KMS-11 (cell line): ENCODE measurements around the gene OR2T3.
A peak's percentile ranks its signal among the peaks of the same experiment; 100 is the strongest.
"Not testable (repeated sequence)": the region's sequence is repeated elsewhere in the genome, so short reads cannot be mapped to it uniquely, and the experiment has no call there.

Source experiments
- H2AFZ ChIP-seq: fragments of 200-600 bp; sonication (generic); 2 replicates; pipeline ENCODE4 v1.6.1; 2016; ENCODE audit warnings: antibody characterized with exemption, mixed run types, low read depth
- H3K27ac ChIP-seq: fragments of 200-600 bp; sonication (generic); 2 replicates; pipeline ENCODE4 v1.6.1; 2016; ENCODE audit warnings: mild to moderate bottlenecking, mixed run types
- H3K27me3 ChIP-seq: fragments of 200-600 bp; sonication (generic); 2 replicates; pipeline ENCODE4 v1.6.1; 2017; ENCODE audit warnings: mild to moderate bottlenecking, low read depth, mixed run types, moderate library complexity; ENCODE audit not compliant: insufficient read depth
- H3K36me3 ChIP-seq: fragments of 200-600 bp; sonication (generic); 2 replicates; pipeline ENCODE4 v1.6.1; 2017; ENCODE audit warnings: mild to moderate bottlenecking, mixed run types; ENCODE audit not compliant: insufficient read depth
- H3K4me1 ChIP-seq: fragments of 200-600 bp; sonication (generic); 2 replicates; pipeline ENCODE4 v1.6.1; 2016; ENCODE audit warnings: mild to moderate bottlenecking, low read depth, mixed run types; ENCODE audit not compliant: poor library complexity, severe bottlenecking
- H3K4me2 ChIP-seq: fragments of 200-600 bp; sonication (generic); 2 replicates; pipeline ENCODE4 v1.7.0; 2016; ENCODE audit warnings: mild to moderate bottlenecking, mixed run types
- H3K4me3 ChIP-seq: fragments of 200-600 bp; sonication (generic); IDR thresholded peaks from 2 replicates; pipeline ENCODE4 v1.6.1; 2017; ENCODE audit warnings: low read depth, low read length, mixed read lengths; ENCODE audit not compliant: insufficient read depth
- H3K79me2 ChIP-seq: fragments of 200-600 bp; sonication (generic); 2 replicates; pipeline ENCODE4 v1.6.1; 2016; ENCODE audit warnings: low read depth, mixed run types; ENCODE audit not compliant: insufficient read depth
- H3K9ac ChIP-seq: fragments of 200-600 bp; sonication (generic); 2 replicates; pipeline ENCODE4 v1.6.1; 2016; ENCODE audit warnings: mild to moderate bottlenecking, mixed run types
- H4K20me1 ChIP-seq: fragments of 200-600 bp; sonication (generic); 2 replicates; pipeline ENCODE4 v1.6.1; 2016; ENCODE audit warnings: mild to moderate bottlenecking, mixed run types; ENCODE audit not compliant: insufficient read depth

OR2T3 gene, protein sequence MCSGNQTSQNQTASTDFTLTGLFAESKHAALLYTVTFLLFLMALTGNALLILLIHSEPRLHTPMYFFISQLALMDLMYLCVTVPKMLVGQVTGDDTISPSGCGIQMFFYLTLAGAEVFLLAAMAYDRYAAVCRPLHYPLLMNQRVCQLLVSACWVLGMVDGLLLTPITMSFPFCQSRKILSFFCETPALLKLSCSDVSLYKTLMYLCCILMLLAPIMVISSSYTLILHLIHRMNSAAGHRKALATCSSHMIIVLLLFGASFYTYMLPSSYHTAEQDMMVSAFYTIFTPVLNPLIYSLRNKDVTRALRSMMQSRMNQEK

DNA sequence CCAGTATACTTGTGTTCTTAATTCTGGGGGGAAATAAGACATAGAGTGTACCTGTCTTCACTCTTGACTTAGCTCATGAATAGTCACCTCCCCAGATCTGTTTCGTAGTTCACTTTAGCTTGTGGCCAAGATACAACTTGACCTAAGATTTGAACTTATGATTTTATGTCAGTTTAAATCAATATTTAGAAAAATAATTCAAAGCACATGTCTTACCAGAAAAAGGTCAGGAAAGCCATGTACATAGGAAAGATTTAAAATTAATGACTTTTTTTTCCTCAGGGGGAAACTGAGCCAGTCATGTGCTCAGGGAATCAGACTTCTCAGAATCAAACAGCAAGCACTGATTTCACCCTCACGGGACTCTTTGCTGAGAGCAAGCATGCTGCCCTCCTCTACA, at the start of gene OR2T3:
TSS of gene OR2T3 (plus strand) at position 301 of the 400 bp plus-strand sequence. CDS start at position 301, 0 bp downstream.
- not testable (repeated sequence) for H3K9ac ChIP-seq, H3K27me3 ChIP-seq, H3K4me3 ChIP-seq, H3K4me2 ChIP-seq, H2AFZ ChIP-seq, H3K36me3 ChIP-seq, H3K4me1 ChIP-seq, H4K20me1 ChIP-seq, H3K79me2 ChIP-seq, H3K27ac ChIP-seq

DNA sequence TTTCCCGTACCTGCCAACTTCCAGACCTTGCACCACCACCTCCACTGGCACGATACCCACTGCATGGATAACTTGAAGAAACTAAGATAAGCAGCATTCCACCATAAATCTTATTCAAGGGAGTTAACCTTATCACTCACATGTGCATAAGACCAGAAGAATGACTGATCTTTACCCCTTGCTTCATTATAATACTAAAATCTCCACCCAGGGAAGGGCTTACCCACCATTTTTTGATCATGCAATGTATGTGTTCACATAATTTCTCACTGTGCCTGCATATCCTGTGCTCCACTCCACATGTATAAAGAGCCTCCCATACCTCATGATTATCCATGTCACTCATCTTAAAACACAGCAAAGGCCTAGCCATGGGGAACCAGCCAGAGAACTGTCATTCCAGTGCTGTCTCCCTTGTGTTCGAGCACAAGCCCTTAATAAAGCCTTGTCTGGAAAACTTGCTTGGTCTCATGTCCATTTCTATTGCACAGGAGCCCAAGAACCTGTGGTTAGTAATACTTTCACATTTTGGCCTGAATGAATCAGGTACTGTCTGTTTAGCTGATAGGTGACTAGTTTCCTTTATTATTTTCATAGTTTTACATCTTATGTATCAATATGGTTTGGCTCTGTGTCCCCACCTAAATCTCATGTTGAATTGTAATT, 45.5 kb upstream of the OR2T3 start:
- H3K4me3 ChIP-seq, H3K27ac ChIP-seq, H2AFZ ChIP-seq, H3K27me3 ChIP-seq, H4K20me1 ChIP-seq, H3K4me1 ChIP-seq, H3K9ac ChIP-seq, H3K36me3 ChIP-seq, H3K4me2 ChIP-seq, H3K79me2 ChIP-seq: not testable (repeated sequence)

DNA sequence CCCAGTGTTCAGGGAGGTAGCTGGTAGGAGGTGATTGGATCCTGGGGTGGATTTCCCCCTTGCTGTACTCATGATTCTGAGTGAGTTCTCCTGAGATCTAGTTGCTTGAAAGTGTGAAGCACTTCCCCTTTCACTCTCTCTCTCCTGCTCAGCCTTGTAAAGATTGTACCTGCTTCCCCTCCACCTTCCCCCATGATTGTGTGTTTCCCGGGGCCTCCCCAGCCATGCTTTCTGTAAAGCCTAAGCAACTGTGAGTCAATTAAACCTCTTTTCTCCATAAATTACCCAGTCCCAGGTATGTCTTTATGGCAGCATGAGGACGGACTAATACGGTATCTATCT, 45.0 kb upstream of the OR2T3 start:
- H3K4me1 ChIP-seq, H4K20me1 ChIP-seq, H3K4me2 ChIP-seq, H3K9ac ChIP-seq, H3K27me3 ChIP-seq, H3K4me3 ChIP-seq, H3K36me3 ChIP-seq, H2AFZ ChIP-seq, H3K27ac ChIP-seq, H3K79me2 ChIP-seq: not testable (repeated sequence)

DNA sequence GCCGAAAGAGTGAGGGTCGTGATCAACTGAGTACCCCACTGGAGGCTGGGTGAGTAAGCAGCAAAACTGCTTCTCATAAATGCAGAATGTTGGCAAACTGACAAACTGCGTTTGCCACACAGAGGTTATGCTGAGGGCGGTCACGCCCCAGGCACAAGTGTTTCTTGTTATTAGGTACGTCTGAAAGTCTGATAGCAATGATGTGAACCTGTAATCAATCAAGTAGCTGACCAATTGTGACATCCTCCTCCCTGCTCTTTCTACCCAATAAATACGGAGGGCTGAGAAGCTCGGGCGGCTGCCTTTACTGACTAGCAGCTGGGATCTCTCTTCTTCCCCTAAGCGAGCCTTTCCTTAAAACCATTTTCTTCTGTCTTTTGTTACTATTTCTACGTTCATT, 41.5 kb upstream of the OR2T3 start:
- H3K36me3 ChIP-seq, H3K27me3 ChIP-seq, H3K4me3 ChIP-seq, H4K20me1 ChIP-seq, H3K4me1 ChIP-seq, H3K9ac ChIP-seq, H3K79me2 ChIP-seq, H3K27ac ChIP-seq, H2AFZ ChIP-seq, H3K4me2 ChIP-seq: not testable (repeated sequence)

DNA sequence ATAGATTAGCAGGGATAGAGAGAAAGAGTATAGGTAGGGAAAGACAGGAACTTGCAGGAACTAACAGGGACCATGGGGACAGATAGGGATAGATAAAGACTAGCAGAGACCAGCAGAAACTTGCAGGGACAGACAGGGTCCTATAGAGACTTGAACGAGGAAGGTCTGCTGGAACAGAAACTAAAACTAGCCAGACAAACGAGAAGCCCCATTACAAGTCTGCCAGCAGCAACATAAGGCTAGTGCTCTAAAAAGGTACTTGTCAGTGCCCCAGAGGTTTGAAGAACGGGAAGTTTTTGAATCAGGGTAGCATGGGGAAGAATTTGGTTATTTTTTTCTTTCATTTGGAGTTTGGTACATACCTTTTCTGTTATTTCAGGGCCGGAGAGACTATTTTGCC, 41.0 kb upstream of the OR2T3 start:
- H3K27me3 ChIP-seq, H3K4me2 ChIP-seq, H3K36me3 ChIP-seq, H3K4me1 ChIP-seq, H3K4me3 ChIP-seq, H3K27ac ChIP-seq, H4K20me1 ChIP-seq, H3K9ac ChIP-seq, H3K79me2 ChIP-seq, H2AFZ ChIP-seq: not testable (repeated sequence)

DNA sequence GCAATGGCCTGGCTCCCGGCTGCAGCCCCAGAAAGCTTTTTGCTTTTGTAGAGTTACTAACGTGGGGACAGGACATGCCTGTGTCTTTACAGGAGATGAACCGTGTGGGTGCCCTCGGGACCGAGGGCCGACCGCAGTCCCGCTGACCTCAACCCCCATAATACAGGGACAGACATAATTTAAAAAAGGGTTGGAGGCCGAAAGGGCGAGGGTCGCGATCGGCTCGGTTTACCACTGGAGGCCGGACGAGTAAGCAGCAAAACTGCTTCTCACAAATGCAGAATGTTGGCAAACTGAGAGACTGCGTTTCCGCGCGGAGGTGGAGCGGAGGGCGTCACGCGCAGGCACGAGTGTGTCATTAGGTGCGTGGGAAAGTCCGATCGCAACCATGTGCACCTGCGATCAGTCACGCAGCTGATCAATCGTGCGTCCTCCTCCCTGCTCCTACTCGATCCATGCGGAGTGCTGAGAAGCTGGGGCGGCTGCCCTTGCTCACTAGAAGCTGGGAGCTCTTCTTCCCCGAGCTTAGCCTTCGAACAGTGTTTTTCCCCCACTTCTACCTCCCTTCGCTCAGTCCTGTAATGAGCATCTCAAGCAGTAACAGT, 39.2 kb upstream of the OR2T3 start:
- H3K79me2 ChIP-seq, H3K27ac ChIP-seq, H4K20me1 ChIP-seq, H3K27me3 ChIP-seq, H3K36me3 ChIP-seq, H3K9ac ChIP-seq, H2AFZ ChIP-seq, H3K4me2 ChIP-seq, H3K4me3 ChIP-seq: not testable (repeated sequence)
- H3K4me1 ChIP-seq, result peaks cover 10% of the 10 kb centered on the region

DNA sequence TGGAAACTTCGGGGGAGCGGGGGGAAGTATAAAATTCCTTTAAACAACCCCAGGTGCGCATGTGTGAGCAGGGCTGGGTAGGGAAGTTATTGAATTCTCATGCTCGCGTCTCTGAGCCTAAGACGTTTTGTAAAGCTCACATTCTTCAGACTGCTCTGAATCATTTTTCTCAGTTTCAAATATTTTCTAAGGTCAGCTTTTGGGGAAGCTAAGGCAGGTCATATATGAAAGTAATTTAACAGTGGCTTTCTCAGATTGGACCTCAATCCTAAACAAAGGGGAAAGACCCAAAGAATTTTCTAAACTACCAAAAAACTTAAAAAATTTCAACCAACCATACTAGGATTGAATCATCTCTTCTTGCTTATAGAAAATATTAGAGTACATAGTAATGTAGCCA, 38.2 kb upstream of the OR2T3 start:
- not testable (repeated sequence) for H3K36me3 ChIP-seq, H4K20me1 ChIP-seq, H2AFZ ChIP-seq, H3K27ac ChIP-seq, H3K9ac ChIP-seq, H3K79me2 ChIP-seq, H3K4me3 ChIP-seq, H3K27me3 ChIP-seq, H3K4me2 ChIP-seq
- peaks cover 20% of the 10 kb centered on the region for H3K4me1 ChIP-seq

DNA sequence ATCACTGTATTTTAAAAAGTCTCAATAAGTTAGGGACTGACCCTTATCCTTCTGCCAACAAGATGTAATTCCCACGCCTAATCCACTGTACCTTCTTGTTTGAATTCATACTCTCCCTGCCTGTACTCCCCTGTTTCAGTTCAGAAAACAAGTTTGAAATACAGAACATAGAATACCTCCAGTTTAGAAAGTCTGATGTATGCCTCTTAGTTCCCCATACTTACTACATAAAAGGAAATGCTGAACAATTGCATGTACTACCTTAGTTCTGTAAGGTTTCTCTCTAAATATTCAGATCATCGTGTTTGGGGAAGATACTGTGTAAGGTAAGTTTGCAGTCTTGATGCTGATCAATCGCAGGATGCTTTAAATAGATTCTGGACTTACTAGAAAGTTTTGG, 36.8 kb upstream of the OR2T3 start:
- not testable (repeated sequence) for H3K27ac ChIP-seq

DNA sequence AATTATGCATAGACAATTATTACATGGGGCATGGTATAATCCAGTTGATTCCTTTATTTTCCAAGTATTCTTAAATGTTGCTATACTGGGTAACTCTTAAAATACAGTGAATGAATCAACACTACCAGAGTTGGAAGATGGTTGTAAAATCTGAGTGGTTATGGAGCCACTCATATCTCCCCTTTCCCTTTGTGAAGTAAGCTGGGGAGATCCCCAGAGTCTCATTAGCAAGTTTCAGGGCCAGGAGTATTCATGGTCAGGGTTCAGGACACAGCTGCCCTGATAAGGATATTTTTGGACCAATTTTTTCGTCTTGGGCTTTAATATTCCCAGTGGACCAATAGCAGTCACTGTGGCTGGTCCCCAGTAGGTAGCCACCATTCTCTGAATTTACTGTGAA, 34.5 kb upstream of the OR2T3 start:
- Histone ChIP-seq H3K4me1 (peaks cover 24% of the 10 kb centered on the region), H3K4me2 (0 out of 2 replicates have a peak overlapping the region, but pooled peaks have one; percentile 12)
- not testable (repeated sequence) for H2AFZ ChIP-seq, H4K20me1 ChIP-seq, H3K4me3 ChIP-seq, H3K27ac ChIP-seq, H3K9ac ChIP-seq, H3K36me3 ChIP-seq, H3K27me3 ChIP-seq, H3K79me2 ChIP-seq

More for the DNA sequence above, 36.8 kb upstream of the OR2T3 start:
- not testable (repeated sequence) for H4K20me1 ChIP-seq, H2AFZ ChIP-seq, H3K4me3 ChIP-seq, H3K36me3 ChIP-seq, H3K4me2 ChIP-seq, H3K27me3 ChIP-seq, H3K9ac ChIP-seq, H3K79me2 ChIP-seq
- H3K4me1 ChIP-seq, result peaks cover 24% of the 10 kb centered on the region

DNA sequence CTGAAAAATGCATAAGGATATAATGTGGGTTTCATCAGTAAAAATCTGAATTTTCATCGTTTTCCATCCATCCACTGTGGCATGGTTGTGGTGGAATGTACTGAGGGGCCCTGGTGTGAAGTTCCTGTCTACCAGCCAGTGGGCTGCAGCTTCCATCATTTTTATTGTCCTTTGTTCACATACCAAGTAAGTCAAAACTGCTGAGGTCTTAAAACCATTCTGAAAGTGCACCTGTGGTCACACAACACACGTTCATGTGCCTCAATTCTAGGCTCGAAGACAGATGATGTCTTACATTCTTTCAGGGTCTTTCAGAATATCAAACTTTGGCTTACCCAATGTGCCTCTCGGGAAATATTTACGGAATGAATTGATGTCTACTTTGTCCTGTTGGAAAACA, 33.9 kb upstream of the OR2T3 start:
- H4K20me1 ChIP-seq, H3K27me3 ChIP-seq, H3K36me3 ChIP-seq, H2AFZ ChIP-seq, H3K79me2 ChIP-seq, H3K4me3 ChIP-seq, H3K9ac ChIP-seq, H3K27ac ChIP-seq: not testable (repeated sequence)
- Histone ChIP-seq H3K4me1 (peaks cover 24% of the 10 kb centered on the region), H3K4me2 (peak overlapping the region; percentile 12; the same call in 1 of the 2 replicates)
